Omental fat pad (tissue), 4 donors: ENCODE results near the gene ADGRG4. TPM values are rescaled to one million over a fixed set of nuclear protein-coding genes. Genes with fewer than 3 reads are reported as not detected.
"Not testable (repeated sequence)": the region's sequence is repeated elsewhere in the genome, so short reads cannot be mapped to it uniquely, and the experiment has no call there.

Experiments
- ATAC-seq: fragments of 150-250 bp; one replicate; pipeline ENCODE4 v1.9.1; 2016; ENCODE audit warnings: mild to moderate bottlenecking, moderate library complexity; ENCODE audit not compliant: low FRiP score
- DNase-seq: peaks from one replicate; pipeline ENCODE4 v3.0.0-alpha.2; 2019; ENCODE audit warnings: low spot score
- total RNA-seq, 4 donors: library from RNA; depleted of rRNA; stranded (reverse); fragments of >200 nt; gene quantifications; one replicate each; pipeline ENCODE4 v1.1.0, GENCODE V29; 2016
- TF ChIP-seq, protein P1 (sequence below), 3 donors: fragments of 450-650 bp; IDR thresholded peaks; one replicate each; pipeline ENCODE4 v1.5.1; 2016 to 2017; ENCODE audit warnings: antibody characterized with exemption in 3 of 3, mild to moderate bottlenecking in 3 of 3, moderate library complexity in 2 of 3

Gene ADGRG4
- total RNA-seq, 4 donors from 2014 or later = under 0.01 to 0.38 (median 0.13) TPM

DNA sequence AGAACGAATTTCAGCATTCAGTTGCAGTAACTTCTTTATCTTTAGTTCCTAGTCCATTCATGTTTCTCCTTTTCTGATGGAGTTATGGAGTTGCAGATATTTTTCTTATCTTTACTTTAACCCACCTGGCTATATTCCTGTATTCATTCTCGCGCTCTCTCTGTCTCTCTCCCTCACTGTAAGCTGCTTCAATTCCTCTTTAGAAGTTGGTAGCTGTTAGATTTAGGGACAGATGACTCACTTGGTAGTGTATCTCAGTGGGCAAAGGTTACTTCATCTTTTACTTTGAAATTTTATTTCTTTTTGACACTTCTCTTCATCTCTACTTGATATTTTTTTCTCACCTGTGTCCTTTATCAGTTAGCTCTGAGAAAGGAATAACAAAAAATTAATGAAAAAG lies 137.4 kb downstream of the ADGRG4 start:
- ATAC-seq (no peak), DNase-seq (no peak)
- TF ChIP-seq, protein P1, sequence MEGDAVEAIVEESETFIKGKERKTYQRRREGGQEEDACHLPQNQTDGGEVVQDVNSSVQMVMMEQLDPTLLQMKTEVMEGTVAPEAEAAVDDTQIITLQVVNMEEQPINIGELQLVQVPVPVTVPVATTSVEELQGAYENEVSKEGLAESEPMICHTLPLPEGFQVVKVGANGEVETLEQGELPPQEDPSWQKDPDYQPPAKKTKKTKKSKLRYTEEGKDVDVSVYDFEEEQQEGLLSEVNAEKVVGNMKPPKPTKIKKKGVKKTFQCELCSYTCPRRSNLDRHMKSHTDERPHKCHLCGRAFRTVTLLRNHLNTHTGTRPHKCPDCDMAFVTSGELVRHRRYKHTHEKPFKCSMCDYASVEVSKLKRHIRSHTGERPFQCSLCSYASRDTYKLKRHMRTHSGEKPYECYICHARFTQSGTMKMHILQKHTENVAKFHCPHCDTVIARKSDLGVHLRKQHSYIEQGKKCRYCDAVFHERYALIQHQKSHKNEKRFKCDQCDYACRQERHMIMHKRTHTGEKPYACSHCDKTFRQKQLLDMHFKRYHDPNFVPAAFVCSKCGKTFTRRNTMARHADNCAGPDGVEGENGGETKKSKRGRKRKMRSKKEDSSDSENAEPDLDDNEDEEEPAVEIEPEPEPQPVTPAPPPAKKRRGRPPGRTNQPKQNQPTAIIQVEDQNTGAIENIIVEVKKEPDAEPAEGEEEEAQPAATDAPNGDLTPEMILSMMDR (IDR thresholded peaks at IDR 0.05) = no peak

DNA sequence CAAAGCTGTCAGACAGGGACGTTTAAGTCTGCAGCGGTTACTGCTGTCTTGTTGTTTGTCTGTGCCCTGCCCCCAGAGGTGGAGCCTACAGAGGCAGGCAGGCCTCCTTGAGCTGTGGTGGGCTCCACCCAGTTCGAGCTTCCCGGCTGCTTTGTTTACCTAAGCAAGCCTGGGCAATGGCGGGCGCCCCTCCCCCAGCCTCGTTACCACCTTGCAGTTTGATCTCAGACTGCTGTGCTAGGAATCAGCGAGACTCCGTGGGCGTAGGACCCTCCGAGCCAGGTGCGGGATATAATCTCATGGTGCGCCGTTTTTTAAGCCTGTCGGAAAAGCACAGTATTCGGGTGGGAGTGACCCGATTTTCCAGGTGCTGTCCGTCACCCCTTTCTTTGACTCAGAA lies 144.9 kb downstream of the ADGRG4 start:
- not testable (repeated sequence) for ATAC-seq, DNase-seq

DNA sequence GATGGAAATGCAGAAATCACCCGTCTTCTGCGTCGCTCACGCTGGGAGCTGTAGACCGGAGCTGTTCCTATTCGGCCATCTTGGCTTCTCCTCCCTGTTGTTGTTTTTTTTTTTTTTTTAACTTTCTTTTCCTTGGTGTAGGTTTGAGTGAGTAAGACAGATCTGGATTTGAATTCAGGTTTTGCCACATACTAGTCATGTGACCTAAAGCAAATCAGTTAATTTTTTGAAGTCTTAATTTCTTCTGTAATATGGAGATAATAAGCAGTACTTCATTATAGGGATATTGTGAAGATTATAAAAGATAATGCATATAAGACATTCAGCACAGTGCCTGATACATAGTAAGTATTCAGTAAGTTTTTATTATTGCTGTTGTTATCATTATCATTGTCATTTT lies 145.4 kb downstream of the ADGRG4 start:
- TF ChIP-seq, protein P1 (IDR thresholded peaks at IDR 0.05) = no peak
- DNase-seq = no peak
- ATAC-seq = no peak

DNA sequence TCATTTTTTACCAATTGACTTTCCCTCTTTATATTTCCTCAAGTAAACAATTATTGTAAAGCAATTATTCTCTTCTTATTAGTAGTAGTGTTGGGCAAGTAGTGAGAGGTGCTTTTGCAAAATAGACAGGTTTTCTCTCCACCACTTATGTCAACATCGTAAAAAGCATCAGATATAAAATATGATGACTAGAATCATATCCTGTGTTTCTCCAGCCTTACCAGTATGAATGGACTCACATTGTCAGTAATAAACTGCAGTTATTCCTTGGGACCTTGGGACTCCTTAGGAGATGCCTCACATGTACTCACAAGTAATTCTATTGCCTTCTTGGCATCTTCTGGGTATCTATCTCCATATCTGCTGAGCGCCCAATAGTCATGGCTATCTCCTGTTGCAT lies 146.5 kb downstream of the ADGRG4 start:
- no peak for ATAC-seq
- DNase-seq = no peak
- TF ChIP-seq, protein P1 (IDR thresholded peaks at IDR 0.05) = no peak

DNA sequence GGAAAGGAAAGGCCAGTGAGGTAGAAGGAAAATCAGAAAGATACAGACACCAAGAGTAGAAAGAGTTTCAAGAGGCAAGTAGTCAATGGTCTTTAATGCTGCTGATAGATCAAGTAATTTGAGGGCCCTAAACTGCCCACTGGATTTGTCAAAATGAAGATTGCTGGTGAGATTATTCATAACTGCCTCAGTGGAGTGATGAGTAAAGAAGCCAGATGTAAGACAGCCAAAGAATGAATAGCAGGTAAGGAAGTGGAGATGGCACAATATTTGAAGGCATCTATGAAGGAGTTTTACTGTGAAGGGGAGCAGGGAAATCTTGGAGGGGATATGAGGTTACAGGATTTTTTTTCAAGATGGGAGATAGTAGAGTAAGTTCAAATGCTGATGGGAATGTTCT lies 147.2 kb downstream of the ADGRG4 start:
- no peak for DNase-seq
- TF ChIP-seq, protein P1 (IDR thresholded peaks at IDR 0.05) = no peak
- no peak for ATAC-seq

DNA sequence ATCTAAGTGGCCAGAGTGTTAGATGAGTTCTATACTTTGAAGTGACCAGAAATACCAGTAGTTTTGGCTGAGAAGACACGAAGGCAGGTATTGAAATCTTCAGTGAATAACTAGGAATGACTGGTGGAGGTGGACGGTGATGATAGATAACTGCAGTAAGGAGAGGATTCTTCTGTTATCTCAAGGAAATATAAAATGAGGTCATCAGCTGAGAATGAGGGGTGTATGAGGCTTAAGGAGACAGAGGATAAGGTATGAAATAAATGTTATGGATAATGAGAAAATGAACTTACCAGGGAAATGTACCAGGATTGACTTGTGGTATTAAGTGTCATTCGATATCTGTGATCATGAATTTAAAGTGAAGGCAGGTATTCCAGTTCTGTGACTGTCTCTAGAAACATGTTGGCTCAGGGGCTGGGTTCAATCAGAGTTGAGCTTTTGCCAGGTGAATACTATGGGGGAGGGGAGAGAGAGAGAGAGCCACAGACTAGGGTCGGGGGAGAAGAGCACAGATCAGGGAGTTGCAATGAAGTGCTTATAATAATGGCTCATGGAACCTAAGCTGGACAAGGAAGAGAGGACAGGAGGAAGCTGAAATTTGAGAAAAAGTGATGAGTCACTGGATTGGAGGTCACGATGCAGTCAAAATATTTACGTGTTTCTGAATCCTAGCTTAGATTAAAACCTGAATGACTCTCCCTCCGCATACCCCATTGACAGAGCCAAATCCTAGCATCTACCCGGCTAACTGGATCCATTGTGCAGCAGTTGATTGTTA lies 149.5 kb downstream of the ADGRG4 start:
- DNase-seq (no peak), ATAC-seq (no peak)
- TF ChIP-seq, protein P1 (IDR thresholded peaks at IDR 0.05) = no peak

DNA sequence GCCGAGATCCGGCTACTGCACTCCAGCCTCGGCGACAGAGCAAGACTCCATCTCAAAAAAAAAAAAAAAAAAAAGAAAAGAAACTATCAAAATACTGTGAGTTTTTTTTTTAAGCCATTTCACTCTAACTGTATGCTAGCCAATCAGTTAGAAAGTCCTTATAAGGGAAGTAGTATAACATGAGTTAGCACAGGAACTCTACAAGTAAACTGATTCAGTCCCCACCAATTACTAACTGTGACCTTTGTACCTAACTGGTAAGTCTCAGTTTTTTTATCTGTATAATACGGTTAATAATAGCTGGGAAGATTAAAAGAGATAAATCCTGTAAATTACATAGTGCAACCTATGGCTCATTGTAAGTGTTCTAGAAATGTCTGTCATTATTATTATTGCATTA lies 151.9 kb downstream of the ADGRG4 start:
- DNase-seq (no peak), ATAC-seq (no peak)
- TF ChIP-seq, protein P1 (IDR thresholded peaks at IDR 0.05) = no peak
